Dedifferentiated amniotic fluid mesenchymal stem cell (primary cell): ENCODE results near the gene LGALS9B.
"Not testable (repeated sequence)": the region's sequence is repeated elsewhere in the genome, so short reads cannot be mapped to it uniquely, and the experiment has no call there.

ENCODE experiments used
- DNase-seq: peaks from one replicate; pipeline ENCODE4 v3.0.0-alpha.2; 2016; ENCODE audit errors: extremely low spot score

LGALS9B gene

GRCh38 chr17:20416381-20416911 is 50.9 kb downstream of the LGALS9B start:
- DNase-seq = not testable (repeated sequence)

- DNase-seq = not testable (repeated sequence)
Measured at GRCh38 chr17:20415479-20415878, 51.9 kb downstream of the LGALS9B start.

GRCh38 chr17:20401306-20402022 is 65.9 kb downstream of the LGALS9B start:
- not testable (repeated sequence) for DNase-seq

- not testable (repeated sequence) for DNase-seq
Measured at GRCh38 chr17:20400559-20401305, 66.6 kb downstream of the LGALS9B start.
